GM23338 (cell line): ENCODE results near the gene COMMD7. TPM values are rescaled to one million over a fixed set of nuclear protein-coding genes. Genes with fewer than 3 reads are reported as not detected.

Source experiments
- CREB1 ChIP-seq: fragments of 250-450 bp; sonication (Bioruptor Pico); IDR thresholded peaks from 2 replicates; pipeline ENCODE4 v1.5.0; 2020; ENCODE audit warnings: low read depth, mild to moderate bottlenecking, moderate library complexity
- EZH2 ChIP-seq: fragments of 200-600 bp; sonication (generic); IDR thresholded peaks from one replicate; pipeline ENCODE4 v1.8.0; 2017; ENCODE audit warnings: antibody characterized with exemption, mild to moderate bottlenecking, low read depth; ENCODE audit not compliant: unreplicated experiment
- JUNB ChIP-seq: IDR thresholded peaks from one replicate; pipeline ENCODE4 v1.6.1; 2016; ENCODE audit warnings: antibody characterized with exemption; ENCODE audit not compliant: unreplicated experiment
- STAT1 ChIP-seq: IDR thresholded peaks from one replicate; pipeline ENCODE4 v1.6.1; 2016; ENCODE audit warnings: antibody characterized with exemption; ENCODE audit not compliant: unreplicated experiment
- polyA plus RNA-seq: library from polyadenylated mRNA; unstranded; fragments of >200 nt; fragmentation: Nextera tagmentation; extraction: Ambion mirVana; gene quantifications from 2 replicates; pipeline ENCODE4 v1.2.1, GENCODE V29; 2016
- total RNA-seq: library from RNA; depleted of rRNA; stranded (reverse); fragments of >200 nt; shearing (Covaris generic); gene quantifications from 2 replicates; pipeline ENCODE4 v1.2.3, GENCODE V29; 2014
- TF ChIP-seq, protein P1 (sequence below): fragments of 250-450 bp; sonication (Bioruptor Pico); IDR thresholded peaks from 2 replicates; pipeline ENCODE4 v1.5.0; 2020; ENCODE audit warnings: mild to moderate bottlenecking, moderate library complexity
- TF ChIP-seq, protein P2 (sequence below), 2 experiments: fragments of 200-600 bp in 1 of 2; sonication (generic) in 1 of 2; conservative IDR thresholded peaks; 2 replicates each; pipeline versions ENCODE4 v1.5.1 to v1.6.1; 2016 to 2017; ENCODE audit warnings: antibody characterized with exemption in 2 of 2, low read depth in 2 of 2, mild to moderate bottlenecking in 2 of 2, moderate library complexity in 1 of 2
- TF ChIP-seq, protein P3 (sequence below): IDR thresholded peaks from 2 replicates; pipeline ENCODE4 v1.6.1; 2016; ENCODE audit warnings: antibody characterized with exemption

COMMD7 gene
- total and polyA plus RNA-seq, 2 experiments from 2014 or later: 67.3 to 86.4 TPM

DNA sequence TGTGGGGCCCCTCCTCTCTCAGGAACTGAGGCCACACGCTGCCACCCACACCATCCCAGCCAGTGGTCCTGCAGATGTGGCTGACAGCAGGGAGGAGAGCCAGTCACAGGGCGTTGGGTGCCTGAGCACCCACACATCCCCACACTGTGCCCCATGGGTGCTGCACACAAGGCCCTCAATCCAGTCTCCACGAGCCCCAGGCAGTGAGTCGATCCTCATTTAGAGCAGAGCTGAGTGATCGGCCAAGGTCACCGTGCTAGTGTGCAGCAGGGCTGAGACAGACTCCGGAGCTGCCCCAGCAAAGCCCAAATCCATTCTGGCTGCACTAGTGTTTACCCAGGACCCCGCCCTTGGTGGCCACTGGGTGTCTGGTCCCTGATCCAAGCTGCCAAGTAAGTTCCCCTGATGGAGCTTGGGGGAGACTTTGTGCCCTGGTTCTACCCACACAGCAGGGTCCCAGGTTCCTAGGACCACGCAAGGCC is 78.5 kb downstream of the COMMD7 start (continued):
- TF ChIP-seq, protein P1, sequence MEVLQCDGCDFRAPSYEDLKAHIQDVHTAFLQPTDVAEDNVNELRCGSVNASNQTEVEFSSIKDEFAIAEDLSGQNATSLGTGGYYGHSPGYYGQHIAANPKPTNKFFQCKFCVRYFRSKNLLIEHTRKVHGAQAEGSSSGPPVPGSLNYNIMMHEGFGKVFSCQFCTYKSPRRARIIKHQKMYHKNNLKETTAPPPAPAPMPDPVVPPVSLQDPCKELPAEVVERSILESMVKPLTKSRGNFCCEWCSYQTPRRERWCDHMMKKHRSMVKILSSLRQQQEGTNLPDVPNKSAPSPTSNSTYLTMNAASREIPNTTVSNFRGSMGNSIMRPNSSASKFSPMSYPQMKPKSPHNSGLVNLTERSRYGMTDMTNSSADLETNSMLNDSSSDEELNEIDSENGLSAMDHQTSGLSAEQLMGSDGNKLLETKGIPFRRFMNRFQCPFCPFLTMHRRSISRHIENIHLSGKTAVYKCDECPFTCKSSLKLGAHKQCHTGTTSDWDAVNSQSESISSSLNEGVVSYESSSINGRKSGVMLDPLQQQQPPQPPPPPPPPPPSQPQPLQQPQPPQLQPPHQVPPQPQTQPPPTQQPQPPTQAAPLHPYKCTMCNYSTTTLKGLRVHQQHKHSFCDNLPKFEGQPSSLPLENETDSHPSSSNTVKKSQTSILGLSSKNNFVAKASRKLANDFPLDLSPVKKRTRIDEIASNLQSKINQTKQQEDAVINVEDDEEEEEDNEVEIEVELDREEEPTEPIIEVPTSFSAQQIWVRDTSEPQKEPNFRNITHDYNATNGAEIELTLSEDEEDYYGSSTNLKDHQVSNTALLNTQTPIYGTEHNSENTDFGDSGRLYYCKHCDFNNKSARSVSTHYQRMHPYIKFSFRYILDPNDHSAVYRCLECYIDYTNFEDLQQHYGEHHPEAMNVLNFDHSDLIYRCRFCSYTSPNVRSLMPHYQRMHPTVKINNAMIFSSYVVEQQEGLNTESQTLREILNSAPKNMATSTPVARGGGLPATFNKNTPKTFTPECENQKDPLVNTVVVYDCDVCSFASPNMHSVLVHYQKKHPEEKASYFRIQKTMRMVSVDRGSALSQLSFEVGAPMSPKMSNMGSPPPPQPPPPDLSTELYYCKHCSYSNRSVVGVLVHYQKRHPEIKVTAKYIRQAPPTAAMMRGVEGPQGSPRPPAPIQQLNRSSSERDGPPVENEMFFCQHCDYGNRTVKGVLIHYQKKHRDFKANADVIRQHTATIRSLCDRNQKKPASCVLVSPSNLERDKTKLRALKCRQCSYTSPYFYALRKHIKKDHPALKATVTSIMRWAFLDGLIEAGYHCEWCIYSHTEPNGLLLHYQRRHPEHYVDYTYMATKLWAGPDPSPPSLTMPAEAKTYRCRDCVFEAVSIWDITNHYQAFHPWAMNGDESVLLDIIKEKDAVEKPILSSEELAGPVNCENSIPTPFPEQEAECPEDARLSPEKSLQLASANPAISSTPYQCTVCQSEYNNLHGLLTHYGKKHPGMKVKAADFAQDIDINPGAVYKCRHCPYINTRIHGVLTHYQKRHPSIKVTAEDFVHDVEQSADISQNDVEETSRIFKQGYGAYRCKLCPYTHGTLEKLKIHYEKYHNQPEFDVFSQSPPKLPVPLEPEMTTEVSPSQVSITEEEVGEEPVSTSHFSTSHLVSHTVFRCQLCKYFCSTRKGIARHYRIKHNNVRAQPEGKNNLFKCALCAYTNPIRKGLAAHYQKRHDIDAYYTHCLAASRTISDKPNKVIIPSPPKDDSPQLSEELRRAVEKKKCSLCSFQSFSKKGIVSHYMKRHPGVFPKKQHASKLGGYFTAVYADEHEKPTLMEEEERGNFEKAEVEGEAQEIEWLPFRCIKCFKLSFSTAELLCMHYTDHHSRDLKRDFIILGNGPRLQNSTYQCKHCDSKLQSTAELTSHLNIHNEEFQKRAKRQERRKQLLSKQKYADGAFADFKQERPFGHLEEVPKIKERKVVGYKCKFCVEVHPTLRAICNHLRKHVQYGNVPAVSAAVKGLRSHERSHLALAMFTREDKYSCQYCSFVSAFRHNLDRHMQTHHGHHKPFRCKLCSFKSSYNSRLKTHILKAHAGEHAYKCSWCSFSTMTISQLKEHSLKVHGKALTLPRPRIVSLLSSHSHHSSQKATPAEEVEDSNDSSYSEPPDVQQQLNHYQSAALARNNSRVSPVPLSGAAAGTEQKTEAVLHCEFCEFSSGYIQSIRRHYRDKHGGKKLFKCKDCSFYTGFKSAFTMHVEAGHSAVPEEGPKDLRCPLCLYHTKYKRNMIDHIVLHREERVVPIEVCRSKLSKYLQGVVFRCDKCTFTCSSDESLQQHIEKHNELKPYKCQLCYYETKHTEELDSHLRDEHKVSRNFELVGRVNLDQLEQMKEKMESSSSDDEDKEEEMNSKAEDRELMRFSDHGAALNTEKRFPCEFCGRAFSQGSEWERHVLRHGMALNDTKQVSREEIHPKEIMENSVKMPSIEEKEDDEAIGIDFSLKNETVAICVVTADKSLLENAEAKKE (CRISPR knock-in tag): no peak
- TF ChIP-seq JUNB (no peak), CREB1 (no peak), EZH2 (no peak), STAT1 (no peak)
- TF ChIP-seq, protein P2, sequence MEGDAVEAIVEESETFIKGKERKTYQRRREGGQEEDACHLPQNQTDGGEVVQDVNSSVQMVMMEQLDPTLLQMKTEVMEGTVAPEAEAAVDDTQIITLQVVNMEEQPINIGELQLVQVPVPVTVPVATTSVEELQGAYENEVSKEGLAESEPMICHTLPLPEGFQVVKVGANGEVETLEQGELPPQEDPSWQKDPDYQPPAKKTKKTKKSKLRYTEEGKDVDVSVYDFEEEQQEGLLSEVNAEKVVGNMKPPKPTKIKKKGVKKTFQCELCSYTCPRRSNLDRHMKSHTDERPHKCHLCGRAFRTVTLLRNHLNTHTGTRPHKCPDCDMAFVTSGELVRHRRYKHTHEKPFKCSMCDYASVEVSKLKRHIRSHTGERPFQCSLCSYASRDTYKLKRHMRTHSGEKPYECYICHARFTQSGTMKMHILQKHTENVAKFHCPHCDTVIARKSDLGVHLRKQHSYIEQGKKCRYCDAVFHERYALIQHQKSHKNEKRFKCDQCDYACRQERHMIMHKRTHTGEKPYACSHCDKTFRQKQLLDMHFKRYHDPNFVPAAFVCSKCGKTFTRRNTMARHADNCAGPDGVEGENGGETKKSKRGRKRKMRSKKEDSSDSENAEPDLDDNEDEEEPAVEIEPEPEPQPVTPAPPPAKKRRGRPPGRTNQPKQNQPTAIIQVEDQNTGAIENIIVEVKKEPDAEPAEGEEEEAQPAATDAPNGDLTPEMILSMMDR (conservative IDR thresholded peaks at IDR 0.05; ENCODE audit: low read depth in 2 of 2): no peak
- TF ChIP-seq, protein P3, sequence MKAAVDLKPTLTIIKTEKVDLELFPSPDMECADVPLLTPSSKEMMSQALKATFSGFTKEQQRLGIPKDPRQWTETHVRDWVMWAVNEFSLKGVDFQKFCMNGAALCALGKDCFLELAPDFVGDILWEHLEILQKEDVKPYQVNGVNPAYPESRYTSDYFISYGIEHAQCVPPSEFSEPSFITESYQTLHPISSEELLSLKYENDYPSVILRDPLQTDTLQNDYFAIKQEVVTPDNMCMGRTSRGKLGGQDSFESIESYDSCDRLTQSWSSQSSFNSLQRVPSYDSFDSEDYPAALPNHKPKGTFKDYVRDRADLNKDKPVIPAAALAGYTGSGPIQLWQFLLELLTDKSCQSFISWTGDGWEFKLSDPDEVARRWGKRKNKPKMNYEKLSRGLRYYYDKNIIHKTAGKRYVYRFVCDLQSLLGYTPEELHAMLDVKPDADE: no peak
